ENCODE measurements around the gene ABHD14A. TPM values are rescaled to one million over a fixed set of nuclear protein-coding genes. Genes with fewer than 3 reads are reported as not detected.

ABHD14A gene
- total and polyA plus RNA-seq, 2 of the 13 experiments (the other 11 are each of a cell fraction or from before 2014, with no cell fraction given): 29.5 to 46.9 TPM

GRCh38 chr3:51967384-51968169, 7.3 kb upstream of the ABHD14A start, which contains the start of gene PCBP4 (continued):
- 0 out of 2 replicates have a peak, but pooled peaks have one; percentile 27 for TF ChIP-seq ARID4A (CRISPR knock-in tag; IDR thresholded peaks at IDR 0.05; ENCODE audit: borderline replicate concordance)
- TF ChIP-seq JDP2 (CRISPR knock-in tag; IDR thresholded peaks at IDR 0.05; ENCODE audit: borderline replicate concordance): no peak
- TF ChIP-seq, protein P1, sequence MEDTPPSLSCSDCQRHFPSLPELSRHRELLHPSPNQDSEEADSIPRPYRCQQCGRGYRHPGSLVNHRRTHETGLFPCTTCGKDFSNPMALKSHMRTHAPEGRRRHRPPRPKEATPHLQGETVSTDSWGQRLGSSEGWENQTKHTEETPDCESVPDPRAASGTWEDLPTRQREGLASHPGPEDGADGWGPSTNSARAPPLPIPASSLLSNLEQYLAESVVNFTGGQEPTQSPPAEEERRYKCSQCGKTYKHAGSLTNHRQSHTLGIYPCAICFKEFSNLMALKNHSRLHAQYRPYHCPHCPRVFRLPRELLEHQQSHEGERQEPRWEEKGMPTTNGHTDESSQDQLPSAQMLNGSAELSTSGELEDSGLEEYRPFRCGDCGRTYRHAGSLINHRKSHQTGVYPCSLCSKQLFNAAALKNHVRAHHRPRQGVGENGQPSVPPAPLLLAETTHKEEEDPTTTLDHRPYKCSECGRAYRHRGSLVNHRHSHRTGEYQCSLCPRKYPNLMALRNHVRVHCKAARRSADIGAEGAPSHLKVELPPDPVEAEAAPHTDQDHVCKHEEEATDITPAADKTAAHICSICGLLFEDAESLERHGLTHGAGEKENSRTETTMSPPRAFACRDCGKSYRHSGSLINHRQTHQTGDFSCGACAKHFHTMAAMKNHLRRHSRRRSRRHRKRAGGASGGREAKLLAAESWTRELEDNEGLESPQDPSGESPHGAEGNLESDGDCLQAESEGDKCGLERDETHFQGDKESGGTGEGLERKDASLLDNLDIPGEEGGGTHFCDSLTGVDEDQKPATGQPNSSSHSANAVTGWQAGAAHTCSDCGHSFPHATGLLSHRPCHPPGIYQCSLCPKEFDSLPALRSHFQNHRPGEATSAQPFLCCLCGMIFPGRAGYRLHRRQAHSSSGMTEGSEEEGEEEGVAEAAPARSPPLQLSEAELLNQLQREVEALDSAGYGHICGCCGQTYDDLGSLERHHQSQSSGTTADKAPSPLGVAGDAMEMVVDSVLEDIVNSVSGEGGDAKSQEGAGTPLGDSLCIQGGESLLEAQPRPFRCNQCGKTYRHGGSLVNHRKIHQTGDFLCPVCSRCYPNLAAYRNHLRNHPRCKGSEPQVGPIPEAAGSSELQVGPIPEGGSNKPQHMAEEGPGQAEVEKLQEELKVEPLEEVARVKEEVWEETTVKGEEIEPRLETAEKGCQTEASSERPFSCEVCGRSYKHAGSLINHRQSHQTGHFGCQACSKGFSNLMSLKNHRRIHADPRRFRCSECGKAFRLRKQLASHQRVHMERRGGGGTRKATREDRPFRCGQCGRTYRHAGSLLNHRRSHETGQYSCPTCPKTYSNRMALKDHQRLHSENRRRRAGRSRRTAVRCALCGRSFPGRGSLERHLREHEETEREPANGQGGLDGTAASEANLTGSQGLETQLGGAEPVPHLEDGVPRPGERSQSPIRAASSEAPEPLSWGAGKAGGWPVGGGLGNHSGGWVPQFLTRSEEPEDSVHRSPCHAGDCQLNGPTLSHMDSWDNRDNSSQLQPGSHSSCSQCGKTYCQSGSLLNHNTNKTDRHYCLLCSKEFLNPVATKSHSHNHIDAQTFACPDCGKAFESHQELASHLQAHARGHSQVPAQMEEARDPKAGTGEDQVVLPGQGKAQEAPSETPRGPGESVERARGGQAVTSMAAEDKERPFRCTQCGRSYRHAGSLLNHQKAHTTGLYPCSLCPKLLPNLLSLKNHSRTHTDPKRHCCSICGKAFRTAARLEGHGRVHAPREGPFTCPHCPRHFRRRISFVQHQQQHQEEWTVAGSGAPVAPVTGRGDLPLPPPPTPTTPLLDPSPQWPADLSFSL (CRISPR knock-in tag; IDR thresholded peaks at IDR 0.05): no peak
- TF ChIP-seq SSRP1 (CRISPR knock-in tag; IDR thresholded peaks at IDR 0.05): peak; percentile 22; the same call in 1 of the 2 replicates
- TF ChIP-seq TEAD3 (CRISPR knock-in tag; optimal IDR thresholded peaks at IDR 0.05; ENCODE audit: borderline replicate concordance): peak; percentile 5
- TF ChIP-seq, protein P2, sequence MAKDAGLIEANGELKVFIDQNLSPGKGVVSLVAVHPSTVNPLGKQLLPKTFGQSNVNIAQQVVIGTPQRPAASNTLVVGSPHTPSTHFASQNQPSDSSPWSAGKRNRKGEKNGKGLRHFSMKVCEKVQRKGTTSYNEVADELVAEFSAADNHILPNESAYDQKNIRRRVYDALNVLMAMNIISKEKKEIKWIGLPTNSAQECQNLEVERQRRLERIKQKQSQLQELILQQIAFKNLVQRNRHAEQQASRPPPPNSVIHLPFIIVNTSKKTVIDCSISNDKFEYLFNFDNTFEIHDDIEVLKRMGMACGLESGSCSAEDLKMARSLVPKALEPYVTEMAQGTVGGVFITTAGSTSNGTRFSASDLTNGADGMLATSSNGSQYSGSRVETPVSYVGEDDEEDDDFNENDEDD (CRISPR knock-in tag; IDR thresholded peaks at IDR 0.05; ENCODE audit: borderline replicate concordance): no peak
- 0 out of 2 replicates have a peak, but pooled peaks have one; percentile 55 for TF ChIP-seq SNAPC5 (CRISPR knock-in tag; IDR thresholded peaks at IDR 0.05; ENCODE audit: borderline replicate concordance)
- TF ChIP-seq KDM2A (CRISPR knock-in tag; IDR thresholded peaks at IDR 0.05; ENCODE audit: borderline replicate concordance, low read depth): peak; percentile 90
- TF ChIP-seq ZMYM2 (CRISPR knock-in tag; IDR thresholded peaks at IDR 0.05): no peak
- TF ChIP-seq, protein P3, sequence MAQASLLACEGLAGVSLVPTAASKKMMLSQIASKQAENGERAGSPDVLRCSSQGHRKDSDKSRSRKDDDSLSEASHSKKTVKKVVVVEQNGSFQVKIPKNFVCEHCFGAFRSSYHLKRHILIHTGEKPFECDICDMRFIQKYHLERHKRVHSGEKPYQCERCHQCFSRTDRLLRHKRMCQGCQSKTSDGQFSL (CRISPR knock-in tag; IDR thresholded peaks at IDR 0.05): peak; percentile 75
- peak; percentile 64; the same call in 1 of the 2 replicates for TF ChIP-seq SP4 (CRISPR knock-in tag; IDR thresholded peaks at IDR 0.05)
- TF ChIP-seq ZNF138 (CRISPR knock-in tag; IDR thresholded peaks at IDR 0.05; ENCODE audit: low read depth): 0 out of 2 replicates have a peak, but pooled peaks have one; percentile 4
- TF ChIP-seq AGO1 (IDR thresholded peaks at IDR 0.05; ENCODE audit: low read depth, low read length, poor library complexity, severe bottlenecking): peak; percentile 93
- 0 out of 2 replicates have a peak, but pooled peaks have one; percentile 23 for TF ChIP-seq AHR (CRISPR knock-in tag; IDR thresholded peaks at IDR 0.05)
- TF ChIP-seq HOXA3 (CRISPR knock-in tag; IDR thresholded peaks at IDR 0.05): peak; percentile 29; the same call in 1 of the 2 replicates
- TF ChIP-seq ZNF773 (CRISPR knock-in tag; IDR thresholded peaks at IDR 0.05; ENCODE audit: borderline replicate concordance): 0 out of 2 replicates have a peak, but pooled peaks have one; percentile 41

Measured in HepG2 (cell line).